Duodenal mucosa (tissue), 2 donors: ENCODE data around the gene TRAF3IP1.

Experiments
- H3K27ac ChIP-seq: one replicate; pipeline ENCODE4 v1.7.0; 2013; ENCODE audit warnings: low read depth, low read length
- H3K27me3 ChIP-seq, 2 donors: one replicate each; pipeline ENCODE4 v1.7.0; 2013; ENCODE audit warnings: low read length in 2 of 2, control low read depth in 1 of 2; ENCODE audit not compliant: insufficient read depth in 2 of 2, control insufficient read depth in 1 of 2
- H3K36me3 ChIP-seq, 2 donors: one replicate each; pipeline ENCODE4 v1.7.0; 2013; ENCODE audit warnings: low read length in 2 of 2, control low read depth in 1 of 2; ENCODE audit not compliant: insufficient read depth in 2 of 2, control insufficient read depth in 1 of 2
- H3K4me1 ChIP-seq, 2 donors: one replicate each; pipeline ENCODE4 v1.7.0; 2013; ENCODE audit warnings: low read length in 2 of 2, control low read depth in 1 of 2; ENCODE audit not compliant: insufficient read depth in 2 of 2, control insufficient read depth in 1 of 2
- H3K4me3 ChIP-seq, 2 donors: one replicate each; pipeline ENCODE4 v1.7.0; 2013; ENCODE audit warnings: low read length in 2 of 2, low read depth in 1 of 2
- H3K9ac ChIP-seq, 2 donors: one replicate each; pipeline ENCODE4 v1.7.0; 2013; ENCODE audit warnings: low read length in 2 of 2, low read depth in 1 of 2
- H3K9me3 ChIP-seq, 2 donors: one replicate each; pipeline ENCODE4 v1.7.0; 2013; ENCODE audit warnings: low read length in 2 of 2, control low read depth in 1 of 2; ENCODE audit not compliant: control insufficient read depth in 1 of 2

Gene TRAF3IP1

GRCh38 chr2:238415036-238415764, 94.9 kb downstream of the TRAF3IP1 start:
- Histone ChIP-seq H3K27ac (no peak overlapping the region), H3K9ac (no peak overlapping the region), H3K36me3 (no peaks in the 10 kb centered on the region), H3K9me3 (peaks cover 3 to 5% of the 10 kb centered on the region in 2 donors), H3K4me1 (peaks cover under 1 to 4% of the 10 kb centered on the region in 2 donors), H3K27me3 (no peaks in the 10 kb centered on the region), H3K4me3 (no peak overlapping the region)

- no peak overlapping the region for H3K9ac ChIP-seq
- no peaks in the 10 kb centered on the region for H3K27me3 ChIP-seq
- no peak overlapping the region for H3K27ac ChIP-seq
- no peaks in the 10 kb centered on the region for H3K36me3 ChIP-seq
- peaks cover 3 to 5% of the 10 kb centered on the region in 2 donors for H3K9me3 ChIP-seq
- H3K4me3 ChIP-seq, result no peak overlapping the region
- H3K4me1 ChIP-seq, result peaks cover 5 to 7% of the 10 kb centered on the region in 2 donors
Observed at GRCh38 chr2:238415893-238416292, 95.6 kb downstream of the TRAF3IP1 start.

- no peak overlapping the region for H3K9ac ChIP-seq
- H3K36me3 ChIP-seq, result no peaks in the 10 kb centered on the region
- H3K27me3 ChIP-seq, result no peaks in the 10 kb centered on the region
- peaks cover 3 to 5% of the 10 kb centered on the region in 2 donors for H3K9me3 ChIP-seq
- no peak overlapping the region for H3K4me3 ChIP-seq
- H3K4me1 ChIP-seq, result peaks cover 7 to 13% of the 10 kb centered on the region in 2 donors
- no peak overlapping the region for H3K27ac ChIP-seq
Observed at GRCh38 chr2:238418196-238418998, 98.1 kb downstream of the TRAF3IP1 start.

GRCh38 chr2:238418999-238419546, 98.8 kb downstream of the TRAF3IP1 start:
- no peaks in the 10 kb centered on the region for H3K27me3 ChIP-seq

GRCh38 chr2:238420442-238420841, 100.1 kb downstream of the TRAF3IP1 start:
- no peak overlapping the region for H3K4me3 ChIP-seq
- no peak overlapping the region for H3K27ac ChIP-seq
- H3K9me3 ChIP-seq, result peaks cover 3 to 5% of the 10 kb centered on the region in 2 donors
- H3K27me3 ChIP-seq, result no peaks in the 10 kb centered on the region
- peaks cover 7 to 13% of the 10 kb centered on the region in 2 donors for H3K4me1 ChIP-seq
- H3K36me3 ChIP-seq, result no peaks in the 10 kb centered on the region
- H3K9ac ChIP-seq, result no peak overlapping the region

More at GRCh38 chr2:238418999-238419546, 98.8 kb downstream of the TRAF3IP1 start:
- Histone ChIP-seq H3K27ac (no peak overlapping the region), H3K9me3 (peaks cover 3 to 5% of the 10 kb centered on the region in 2 donors), H3K36me3 (no peaks in the 10 kb centered on the region), H3K9ac (no peak overlapping the region), H3K4me3 (no peak overlapping the region), H3K4me1 (peaks cover 7 to 13% of the 10 kb centered on the region in 2 donors)

GRCh38 chr2:238420878-238421694, 100.8 kb downstream of the TRAF3IP1 start:
- H3K27me3 ChIP-seq, result no peaks in the 10 kb centered on the region
- H3K4me1 ChIP-seq, result peaks cover 12 to 13% of the 10 kb centered on the region in 2 donors
- no peaks in the 10 kb centered on the region for H3K36me3 ChIP-seq
- H3K4me3 ChIP-seq, result no peak overlapping the region
- peak overlapping the region in 1 of 2 donors; percentile 6 for H3K9ac ChIP-seq
- no peaks in the 10 kb centered on the region for H3K9me3 ChIP-seq
- H3K27ac ChIP-seq, result no peak overlapping the region

GRCh38 chr2:238421695-238422035, 101.3 kb downstream of the TRAF3IP1 start:
- Histone ChIP-seq H3K36me3 (no peaks in the 10 kb centered on the region), H3K27me3 (no peaks in the 10 kb centered on the region), H3K9me3 (no peaks in the 10 kb centered on the region), H3K4me1 (peaks cover 13 to 14% of the 10 kb centered on the region in 2 donors), H3K27ac (no peak overlapping the region), H3K9ac (no peak overlapping the region), H3K4me3 (no peak overlapping the region)

- Histone ChIP-seq H3K9me3 (no peaks in the 10 kb centered on the region), H3K4me3 (no peak overlapping the region), H3K27ac (no peak overlapping the region), H3K27me3 (no peaks in the 10 kb centered on the region), H3K4me1 (peaks cover 13 to 15% of the 10 kb centered on the region in 2 donors), H3K36me3 (no peaks in the 10 kb centered on the region), H3K9ac (no peak overlapping the region)
Observed at GRCh38 chr2:238422285-238422684, 102.0 kb downstream of the TRAF3IP1 start.

GRCh38 chr2:238422940-238423339, 102.6 kb downstream of the TRAF3IP1 start:
- Histone ChIP-seq H3K27ac (no peak overlapping the region), H3K36me3 (no peaks in the 10 kb centered on the region), H3K4me1 (peaks cover 18 to 21% of the 10 kb centered on the region in 2 donors), H3K9ac (no peak overlapping the region), H3K27me3 (no peaks in the 10 kb centered on the region), H3K9me3 (no peaks in the 10 kb centered on the region), H3K4me3 (no peak overlapping the region)
